ENCODE measurements around the gene EIF4ENIF1.
"Not testable (repeated sequence)": the region's sequence is repeated elsewhere in the genome, so short reads cannot be mapped to it uniquely, and the experiment has no call there.

Gene EIF4ENIF1

DNA sequence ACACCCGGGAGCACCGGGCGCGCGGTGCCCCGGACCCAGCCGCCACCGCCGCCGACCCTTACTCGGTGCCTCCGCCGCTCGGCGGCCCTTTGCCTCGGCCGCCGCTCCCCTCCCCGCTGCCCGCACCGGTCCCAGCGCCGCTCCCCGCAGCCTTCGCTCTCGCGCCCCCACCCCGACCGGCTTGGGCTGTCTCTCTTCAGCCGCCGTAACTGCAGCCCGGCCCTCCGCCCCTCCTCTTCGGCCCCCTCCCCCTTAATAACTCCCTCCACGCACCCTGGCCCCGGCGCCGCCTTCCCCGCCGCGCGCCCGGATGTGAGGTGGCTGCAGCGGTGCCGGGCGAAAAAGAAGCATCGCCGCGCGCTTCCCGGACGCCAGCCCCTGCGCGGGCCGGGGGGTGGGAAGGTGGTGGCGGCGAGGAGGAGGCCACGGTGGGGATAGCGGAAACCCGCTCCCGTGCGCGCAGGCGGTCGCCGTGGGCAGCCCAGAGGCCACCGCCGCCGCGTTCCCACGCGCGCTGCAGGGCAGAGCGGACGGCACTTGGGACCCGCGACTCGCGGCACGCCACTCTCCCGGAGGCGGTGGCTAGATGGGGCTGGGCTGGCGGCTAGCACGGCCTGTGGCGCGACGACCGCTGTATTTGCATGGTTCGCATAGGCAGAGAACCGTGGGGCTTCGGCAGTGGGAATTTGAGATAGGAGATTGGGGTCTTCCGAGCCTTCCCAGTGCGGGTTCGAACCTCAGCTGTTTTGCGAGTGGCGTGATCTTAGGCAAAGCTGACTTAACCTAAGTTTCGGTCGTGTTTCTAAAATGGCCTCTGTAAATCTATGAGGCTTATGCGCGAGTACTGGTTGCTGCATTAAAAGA is at the start of gene EIF4ENIF1:
TSS of gene EIF4ENIF1 (minus strand) at position 211 of the 864 bp plus-strand sequence. CDS start 1,124 bp downstream, outside the sequence.
- peak; percentile 74 for DNase-seq

- no peak for DNase-seq
Observed at GRCh38 chr22:31538815-31539214, 49.2 kb upstream of the EIF4ENIF1 start.

GRCh38 chr22:31537019-31537535 is 47.4 kb upstream of the EIF4ENIF1 start:
- no peak for DNase-seq

- no peak for DNase-seq
Observed at GRCh38 chr22:31533374-31533773, 43.7 kb upstream of the EIF4ENIF1 start.

DNA sequence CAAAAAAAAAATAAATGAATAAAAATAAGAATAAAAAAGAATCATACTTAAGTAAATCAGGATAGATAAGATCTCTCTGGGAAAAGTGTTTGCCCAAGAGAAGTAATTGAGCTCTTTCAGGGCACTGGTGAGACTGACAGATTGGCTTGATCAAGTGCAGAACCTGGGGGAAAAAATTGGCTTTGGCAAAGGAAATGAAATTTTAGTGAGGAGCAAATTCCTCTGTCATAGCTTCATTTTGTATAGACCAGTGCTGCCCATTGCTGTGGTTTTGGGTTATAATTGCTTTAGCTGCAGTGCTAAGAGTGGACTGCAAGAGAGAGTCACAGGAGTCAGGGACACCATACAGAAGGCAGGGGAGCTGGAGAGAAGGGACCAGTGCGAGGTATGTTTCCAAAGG is 42.4 kb upstream of the EIF4ENIF1 start:
- no peak for DNase-seq

- no peak for DNase-seq
Observed at GRCh38 chr22:31530823-31531195, 41.2 kb upstream of the EIF4ENIF1 start.

DNA sequence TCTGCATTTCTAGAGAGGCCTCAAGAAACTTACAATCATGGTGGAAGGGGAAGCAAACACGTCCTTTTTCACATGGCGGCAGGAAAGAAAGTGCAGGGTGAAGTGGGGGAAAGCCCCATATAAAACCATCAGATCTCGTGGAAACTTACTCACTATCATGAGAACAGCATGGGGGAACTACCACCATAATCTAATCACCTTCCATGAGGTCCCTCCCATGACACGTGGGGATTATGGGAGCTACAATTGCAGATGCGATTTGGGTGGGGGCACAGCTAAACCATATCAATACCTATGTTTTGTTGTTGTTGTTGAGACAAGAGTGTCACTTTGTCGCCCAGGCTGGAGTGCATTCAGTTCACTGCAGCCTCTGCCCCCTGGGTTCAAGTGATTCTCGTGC is 36.6 kb upstream of the EIF4ENIF1 start:
- DNase-seq, result no peak

- not testable (repeated sequence) for DNase-seq
Observed at GRCh38 chr22:31524132-31524531, 34.5 kb upstream of the EIF4ENIF1 start.

- no peak for DNase-seq
Observed at GRCh38 chr22:31520051-31520450, 30.4 kb upstream of the EIF4ENIF1 start.

DNA sequence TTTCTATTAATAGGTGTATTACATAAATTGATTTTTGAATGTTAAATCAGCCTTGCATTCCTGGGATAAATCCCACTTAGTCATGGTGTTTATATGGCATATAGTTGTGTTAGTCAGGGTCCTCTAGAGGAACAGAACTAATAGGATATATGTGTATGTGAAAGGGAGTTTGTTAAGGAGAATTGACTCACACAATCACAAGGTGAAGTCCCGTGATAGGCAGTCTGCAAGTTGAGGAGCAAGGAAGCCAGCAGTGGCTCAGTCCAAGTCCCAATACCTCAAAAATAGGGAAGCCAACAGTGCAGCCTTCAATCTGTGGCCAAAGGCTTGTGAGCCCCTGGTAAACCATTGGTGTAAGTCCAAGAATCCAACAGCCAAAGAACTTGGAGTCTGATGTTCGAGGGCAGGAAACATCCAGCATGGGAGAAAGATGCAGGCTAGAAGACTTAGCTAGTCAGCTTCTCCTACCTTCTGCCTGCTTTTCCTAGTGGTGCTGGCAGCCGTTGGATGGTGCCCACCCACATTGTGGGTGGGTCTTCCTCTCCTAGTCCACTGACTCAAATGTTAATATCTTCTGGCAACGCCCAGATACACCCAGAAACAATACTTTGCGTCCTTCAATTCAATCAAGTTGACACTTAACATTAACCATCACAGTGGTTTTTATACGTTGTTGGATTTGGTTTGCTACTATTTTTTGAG is 19.6 kb upstream of the EIF4ENIF1 start:
- DNase-seq, result no peak

- no peak for DNase-seq
Observed at GRCh38 chr22:31508536-31508935, 18.9 kb upstream of the EIF4ENIF1 start.

DNA sequence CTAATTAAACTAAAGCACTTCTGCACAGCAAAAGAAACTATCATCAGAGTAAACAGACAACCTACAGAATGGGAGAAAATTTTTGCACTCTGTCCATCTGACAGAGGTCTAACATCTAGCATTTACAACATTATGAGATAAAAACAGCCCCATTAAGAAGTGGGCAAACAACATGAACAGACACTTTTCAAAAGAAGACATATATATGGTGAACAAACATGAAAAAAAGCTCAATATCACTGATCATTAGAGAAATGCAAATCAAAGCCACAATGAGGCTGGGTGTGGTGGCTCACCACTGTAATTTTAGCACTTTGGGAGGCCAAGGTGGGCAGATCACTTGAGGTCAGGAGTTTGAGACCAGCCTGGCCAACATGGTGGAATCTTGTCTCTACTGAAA is 17.9 kb upstream of the EIF4ENIF1 start:
- not testable (repeated sequence) for DNase-seq

- no peak for DNase-seq
Observed at GRCh38 chr22:31504282-31504681, 14.6 kb upstream of the EIF4ENIF1 start.

DNA sequence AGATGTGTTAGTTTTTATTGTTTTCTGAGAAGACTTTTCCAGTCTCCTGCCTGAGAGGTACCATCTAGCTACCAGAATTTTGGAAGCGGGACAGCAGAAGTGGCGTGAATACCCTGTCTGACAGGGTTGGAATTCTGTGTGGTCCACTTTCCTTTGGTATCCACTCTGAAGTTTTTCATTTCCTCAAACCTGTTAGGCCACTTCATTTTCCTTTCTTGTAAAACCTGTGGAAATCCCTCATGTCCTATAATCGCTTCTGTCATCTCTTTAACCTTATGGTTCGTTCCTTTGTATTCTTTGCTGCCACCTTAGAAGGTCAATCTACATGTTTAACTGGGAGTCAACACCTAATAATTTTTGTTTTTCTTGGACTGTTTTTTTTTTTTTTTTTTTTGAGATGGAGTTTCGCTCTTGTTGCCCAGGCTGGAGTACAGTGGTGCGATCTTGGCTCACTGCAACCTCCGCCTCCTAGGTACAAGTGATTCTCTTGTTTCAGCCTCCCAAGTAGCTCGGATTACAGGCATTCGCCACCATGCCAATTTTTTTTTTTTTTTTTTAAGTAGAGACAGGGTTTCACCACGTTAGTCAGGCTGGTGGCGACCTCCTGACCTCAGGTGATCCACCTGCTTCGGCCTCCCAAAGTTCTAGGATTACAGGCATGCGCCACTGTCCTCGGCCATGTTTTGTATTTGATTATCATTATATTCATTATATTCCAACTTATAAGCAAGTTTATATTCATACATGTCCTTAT is 13.7 kb upstream of the EIF4ENIF1 start:
- DNase-seq, result no peak

DNA sequence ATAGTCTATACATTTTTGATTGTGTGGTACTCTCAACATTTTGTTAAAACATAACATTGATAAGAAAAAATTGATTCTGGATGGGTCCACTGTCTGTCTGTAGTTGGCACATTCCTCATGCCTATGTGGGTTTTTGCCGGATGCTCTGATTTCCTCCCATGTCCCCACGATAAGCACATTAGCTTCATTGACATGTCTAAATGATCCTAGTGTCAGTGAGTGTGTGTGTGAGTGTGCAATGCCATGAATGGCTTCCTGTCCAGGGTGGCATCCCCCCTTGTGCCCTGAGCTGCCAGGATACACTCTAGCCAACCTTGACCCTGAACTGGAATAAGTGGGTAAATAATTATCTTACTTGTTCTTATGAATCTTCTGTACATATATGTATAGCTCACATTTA is 12.1 kb upstream of the EIF4ENIF1 start:
- no peak for DNase-seq

DNA sequence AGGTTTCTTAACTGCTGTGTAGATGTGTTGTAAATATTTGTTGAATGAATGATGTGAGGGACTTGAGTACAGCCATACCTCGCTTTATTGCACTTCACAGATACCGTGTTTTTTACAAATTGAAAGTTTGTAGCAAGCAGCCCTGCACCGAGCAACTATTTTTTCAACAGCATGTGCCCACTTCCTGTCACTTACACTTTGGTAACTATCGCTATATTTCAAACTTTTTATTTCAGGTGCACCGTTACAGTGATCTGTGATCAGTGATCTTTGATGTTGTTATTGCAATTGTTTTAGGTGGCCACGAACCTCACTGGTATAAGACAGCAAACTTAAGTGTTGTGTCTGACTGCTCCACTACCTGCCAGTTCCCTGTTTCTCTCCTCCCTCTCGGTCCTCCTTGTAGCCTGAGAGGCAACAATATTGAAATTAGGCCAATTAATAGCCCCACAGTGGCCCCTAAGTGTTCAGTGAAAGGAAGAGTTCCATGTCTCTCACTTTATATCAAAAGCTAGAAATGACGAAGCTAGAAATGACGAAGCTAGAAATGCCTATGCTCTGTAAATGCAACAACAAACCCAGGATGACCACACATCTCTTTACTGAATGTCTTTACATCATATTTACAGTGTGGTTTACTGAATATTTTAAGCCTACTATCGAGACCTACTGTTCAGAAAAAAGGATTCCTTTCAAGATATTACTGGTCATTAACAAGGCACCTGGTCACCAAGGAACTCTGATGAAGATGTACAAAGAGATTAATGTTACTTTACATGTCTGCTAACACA is 7.7 kb upstream of the EIF4ENIF1 start:
- DNase-seq, result no peak

DNA sequence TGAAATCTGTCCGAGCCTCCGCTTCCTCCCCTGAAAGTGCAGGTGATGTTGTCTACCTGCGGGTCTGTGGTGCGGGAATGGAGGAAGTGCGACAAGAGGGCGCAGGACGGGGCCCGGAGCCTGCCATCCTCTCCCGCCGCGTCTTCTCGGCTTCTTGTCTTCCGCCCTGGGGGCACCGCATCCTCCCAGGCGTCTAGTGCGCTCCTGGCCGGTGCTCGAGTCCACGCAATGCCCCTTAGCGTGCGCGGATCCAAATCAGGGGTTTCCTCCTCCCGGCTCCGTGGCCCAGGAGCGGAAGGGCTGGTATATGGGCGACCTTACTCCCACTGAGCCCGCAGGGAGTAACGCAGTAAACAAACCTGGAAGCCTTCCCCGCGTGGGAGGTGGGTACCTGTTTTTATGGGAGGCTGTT is 7.1 kb upstream of the EIF4ENIF1 start:
- DNase-seq, result no peak

GRCh38 chr22:31496007-31496734 is 6.5 kb upstream of the EIF4ENIF1 start, which contains the start of gene SFI1:
TSS of gene SFI1 (plus strand) at chr22:31496536. CDS start at chr22:31508285, 11,749 bp downstream.
- peak; percentile 85 for DNase-seq

- DNase-seq, result no peak
Observed at GRCh38 chr22:31495343-31495742, 5.7 kb upstream of the EIF4ENIF1 start.

DNA sequence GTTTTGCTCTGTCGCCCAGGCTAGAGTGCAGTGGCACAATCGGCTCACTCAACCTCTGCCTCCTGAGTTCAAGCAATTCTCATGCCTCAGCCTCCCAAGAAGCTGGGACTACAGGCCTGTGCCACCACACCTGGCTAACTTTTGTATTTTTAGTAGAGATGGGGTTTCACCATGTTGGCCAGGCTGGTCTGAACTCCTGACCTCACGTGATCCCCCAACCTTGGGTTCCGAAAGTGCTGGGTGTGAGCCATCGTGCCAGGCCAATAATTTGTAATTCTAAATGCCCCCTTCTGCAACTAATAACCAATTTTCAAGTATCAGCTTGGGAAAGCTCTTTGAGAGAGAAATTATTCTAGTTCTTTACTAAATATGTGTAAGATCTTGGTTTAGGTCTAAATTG is 3.7 kb upstream of the EIF4ENIF1 start:
- not testable (repeated sequence) for DNase-seq

DNA sequence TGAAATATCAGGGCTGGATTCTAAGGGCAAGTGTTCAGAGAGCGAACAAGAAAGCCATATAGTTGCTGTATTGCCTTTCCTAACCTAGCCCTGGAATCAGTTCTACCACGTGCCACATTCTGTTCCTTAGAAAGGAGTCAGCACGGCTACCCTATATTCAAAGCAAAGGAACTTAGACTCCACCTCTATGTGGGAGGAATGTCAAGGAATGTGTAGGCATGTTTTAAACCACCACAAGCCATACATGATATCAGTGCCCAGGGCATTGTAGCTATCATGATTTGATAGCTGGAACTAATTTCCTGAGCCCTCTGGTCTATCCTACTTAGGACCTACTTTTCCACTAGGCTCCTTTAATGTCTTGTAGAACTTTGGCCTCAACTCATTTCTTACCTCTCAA is 2.5 kb upstream of the EIF4ENIF1 start:
- no peak for DNase-seq
